H1 (cell line): ENCODE data around the gene TSHZ2. TPM values are rescaled to one million over a fixed set of nuclear protein-coding genes. Genes with fewer than 3 reads are reported as not detected.

ENCODE experiments used
- CTCF ChIA-PET: fragments of 300-600 bp; sonication (Branson Sonifier 250); formaldehyde crosslinking; loops from one replicate; lab custom pipeline; 2021; ENCODE audit not compliant: partially characterized antibody; lab: Charles Lee
- POLR2A ChIA-PET: fragments of 300-600 bp; sonication (Branson Sonifier 250); formaldehyde crosslinking; loops from one replicate; lab custom pipeline; 2021; ENCODE audit warnings: inconsistent platforms; ENCODE audit not compliant: partially characterized antibody; lab: Charles Lee
- DNase-seq, 2 experiments: peaks; one replicate each; pipeline versions ENCODE4 v3.0.0 to v3.0.0-alpha.2; 2010 to 2022; ENCODE audit warnings: low spot score in 2 of 2, low read depth in 1 of 2, mixed read lengths in 1 of 2
- FAIRE-seq: peaks from 2 replicates; lab custom pipeline; 2011; peaks lifted over from hg19 to GRCh38; lab: Jason Lieb, UNC
- H2AFZ ChIP-seq: 2 replicates; pipeline ENCODE4 v1.8.1; 2012; ENCODE audit warnings: low read length, inconsistent platforms
- H2AK5ac ChIP-seq: 2 replicates; pipeline ENCODE4 v1.6.1; 2013; ENCODE audit warnings: low read depth, low read length
- H2BK120ac ChIP-seq: replicated peaks from 2 replicates; pipeline ENCODE3; 2013; ENCODE audit warnings: low read depth, low read length, inconsistent platforms
- H2BK12ac ChIP-seq: 2 replicates; pipeline ENCODE4 v1.6.1; 2013; ENCODE audit warnings: low read depth, low read length
- H2BK15ac ChIP-seq: 2 replicates; pipeline ENCODE4 v1.6.1; 2013; ENCODE audit warnings: low read length
- H2BK20ac ChIP-seq: 2 replicates; pipeline ENCODE4 v1.6.1; 2013; ENCODE audit warnings: low read length
- H2BK5ac ChIP-seq: 2 replicates; pipeline ENCODE4 v1.6.1; 2013; ENCODE audit warnings: low read depth, low read length
- H3K14ac ChIP-seq: 2 replicates; pipeline ENCODE4 v1.6.1; 2013; ENCODE audit warnings: inconsistent platforms; ENCODE audit not compliant: insufficient read length
- H3K18ac ChIP-seq: 2 replicates; pipeline ENCODE4 v1.6.1; 2013; ENCODE audit warnings: low read length; ENCODE audit errors: extremely low read depth
- H3K23ac ChIP-seq: 2 replicates; pipeline ENCODE4 v1.6.1; 2013; ENCODE audit warnings: inconsistent platforms; ENCODE audit not compliant: insufficient read length
- H3K23me2 ChIP-seq: 2 replicates; pipeline ENCODE4 v1.6.1; 2013; ENCODE audit warnings: low read depth, low read length
- H3K27ac ChIP-seq: 2 replicates; pipeline ENCODE4 v1.6.1; 2011; ENCODE audit warnings: low read depth, low read length, inconsistent platforms
- H3K27me3 ChIP-seq, 4 experiments: replicated peaks in 1 of 4; 1 replicate in 1 of 4; 2 replicates in 3 of 4; pipeline versions ENCODE4 v1.6.1 to v1.8.1; 2011 to 2013; ENCODE audit warnings: low read length in 3 of 4, mild to moderate bottlenecking in 3 of 4, inconsistent platforms in 2 of 4, mixed read lengths in 2 of 4, moderate library complexity in 1 of 4; ENCODE audit not compliant: control insufficient read depth in 3 of 4, insufficient read depth in 3 of 4; ENCODE audit errors: extremely low read depth in 1 of 4
- H3K36me3 ChIP-seq, 4 experiments: 2 replicates each; pipeline versions ENCODE4 v1.6.1 to v1.8.1; 2011 to 2013; ENCODE audit warnings: mild to moderate bottlenecking in 4 of 4, low read length in 3 of 4, moderate library complexity in 2 of 4, control low read depth in 1 of 4, inconsistent platforms in 1 of 4; ENCODE audit not compliant: insufficient read depth in 4 of 4, control insufficient read depth in 2 of 4
- H3K4ac ChIP-seq: replicated peaks from 2 replicates; pipeline ENCODE3; 2013; ENCODE audit warnings: low read length, low read depth, mixed read lengths, inconsistent platforms; ENCODE audit not compliant: insufficient read length
- H3K4me1 ChIP-seq, 4 experiments: replicated peaks in 1 of 4; 1 replicate in 1 of 4; 2 replicates in 3 of 4; pipeline versions ENCODE4 v1.6.1 to v1.8.1; 2011 to 2013; ENCODE audit warnings: low read length in 3 of 4, inconsistent platforms in 2 of 4, mixed read lengths in 1 of 4; ENCODE audit not compliant: insufficient read depth in 4 of 4, control insufficient read depth in 3 of 4
- H3K4me2 ChIP-seq, 2 experiments: 2 replicates each; pipeline versions ENCODE4 v1.6.1 to v1.8.1; 2011 to 2013; ENCODE audit warnings: low read depth in 2 of 2, low read length in 2 of 2, control low read depth in 1 of 2, inconsistent platforms in 1 of 2, mild to moderate bottlenecking in 1 of 2; ENCODE audit not compliant: insufficient read depth in 1 of 2
- H3K4me3 ChIP-seq, 4 experiments: fragments of 200-600, 300-600 bp in 1 of 4; sonication (generic), shearing (Covaris generic), sonication (Bioruptor Twin) in 1 of 4; 2 replicates each; pipeline versions ENCODE4 v1.5.1 to v1.8.1; 2011 to 2016; ENCODE audit warnings: low read length in 4 of 4, low read depth in 3 of 4, control low read depth in 2 of 4, inconsistent platforms in 2 of 4, mild to moderate bottlenecking in 2 of 4, mixed read lengths in 1 of 4, moderate library complexity in 1 of 4; ENCODE audit not compliant: insufficient read depth in 2 of 4; ENCODE audit errors: extremely low read depth in 1 of 4
- H3K56ac ChIP-seq: replicated peaks from 2 replicates; pipeline ENCODE3; 2013; ENCODE audit warnings: low read depth, mild to moderate bottlenecking, mixed read lengths, low read length, inconsistent platforms; ENCODE audit not compliant: insufficient read length
- H3K79me1 ChIP-seq: 2 replicates; pipeline ENCODE4 v1.6.1; 2013; ENCODE audit warnings: low read depth, low read length, control low read depth
- H3K79me2 ChIP-seq, 2 experiments: 2 replicates each; pipeline versions ENCODE4 v1.6.1 to v1.8.1; 2012 to 2013; ENCODE audit warnings: low read length in 2 of 2, mild to moderate bottlenecking in 2 of 2, inconsistent platforms in 1 of 2; ENCODE audit not compliant: insufficient read depth in 2 of 2, control insufficient read depth in 1 of 2
- H3K9ac ChIP-seq, 4 experiments: replicated peaks in 1 of 4; 1 replicate in 1 of 4; 2 replicates in 3 of 4; pipeline versions ENCODE4 v1.6.1 to v1.8.1; 2011 to 2013; ENCODE audit warnings: low read depth in 3 of 4, low read length in 3 of 4, control low read depth in 2 of 4, mild to moderate bottlenecking in 2 of 4, moderate library complexity in 2 of 4, inconsistent platforms in 1 of 4; ENCODE audit errors: extremely low read depth in 1 of 4
- H3K9me3 ChIP-seq, 2 experiments: 2 replicates each; pipeline versions ENCODE4 v1.6.1 to v1.8.1; 2012 to 2013; ENCODE audit warnings: mild to moderate bottlenecking in 2 of 2, moderate library complexity in 2 of 2, control low read depth in 1 of 2, inconsistent platforms in 1 of 2, low read depth in 1 of 2, low read length in 1 of 2, mixed read lengths in 1 of 2; ENCODE audit not compliant: insufficient read depth in 2 of 2
- H4K20me1 ChIP-seq, 2 experiments: replicated peaks in 1 of 2; 2 replicates each; pipeline versions ENCODE3 to v1.8.1; 2011 to 2013; ENCODE audit warnings: inconsistent platforms in 2 of 2, low read length in 2 of 2, mild to moderate bottlenecking in 1 of 2; ENCODE audit not compliant: insufficient read depth in 2 of 2, control insufficient read depth in 1 of 2
- H4K5ac ChIP-seq: 2 replicates; pipeline ENCODE4 v1.6.1; 2013; ENCODE audit warnings: low read length, low read depth, mixed read lengths, inconsistent platforms; ENCODE audit not compliant: insufficient read length
- H4K8ac ChIP-seq: 2 replicates; pipeline ENCODE4 v1.8.0; 2013; ENCODE audit warnings: mild to moderate bottlenecking, moderate library complexity, low read length, inconsistent platforms; ENCODE audit not compliant: insufficient read depth; ENCODE audit errors: extremely low read depth
- H4K91ac ChIP-seq: replicated peaks from 2 replicates; pipeline ENCODE3; 2013; ENCODE audit warnings: low read length, mixed read lengths, inconsistent platforms; ENCODE audit not compliant: insufficient read length
- ATF2 ChIP-seq: IDR thresholded peaks from 2 replicates; pipeline ENCODE4 v1.6.1; 2012; ENCODE audit warnings: low read length, inconsistent platforms
- BCL11A ChIP-seq, 2 experiments: IDR thresholded peaks; one replicate each; pipeline ENCODE4 v1.6.1; 2011; ENCODE audit warnings: low read depth in 2 of 2, low read length in 2 of 2, mild to moderate bottlenecking in 2 of 2
- CBX5 ChIP-seq: fragments of 300-800, 300-1000 bp; sonication (generic); IDR thresholded peaks from 2 replicates; pipeline ENCODE4 v1.7.1; 2016; ENCODE audit warnings: antibody characterized with exemption, low read length, low read depth
- EP300 ChIP-seq, 2 experiments: IDR thresholded peaks; 1 replicate in 1 of 2; 2 replicates in 1 of 2; pipeline ENCODE4 v1.6.1; 2011 to 2012; ENCODE audit warnings: low read depth in 2 of 2, low read length in 2 of 2, mild to moderate bottlenecking in 2 of 2, borderline replicate concordance in 1 of 2, inconsistent platforms in 1 of 2, moderate library complexity in 1 of 2
- NANOG ChIP-seq: IDR thresholded peaks from 2 replicates; pipeline ENCODE4 v1.6.1; 2011; ENCODE audit warnings: low read length, low read depth, mild to moderate bottlenecking, inconsistent platforms; ENCODE audit not compliant: insufficient read depth, poor library complexity, severe bottlenecking
- POLR2AphosphoS5 ChIP-seq: IDR thresholded peaks from 2 replicates; pipeline ENCODE4 v1.6.1; 2011; ENCODE audit warnings: low read depth, low read length
- RAD21 ChIP-seq, 2 experiments: IDR thresholded peaks in 1 of 2; conservative IDR thresholded peaks in 1 of 2; 2 replicates each; pipeline ENCODE4 v1.6.1; 2011; ENCODE audit warnings: low read depth in 2 of 2, low read length in 2 of 2, improper control_type of control experiment in 1 of 2, inconsistent platforms in 1 of 2, mild to moderate bottlenecking in 1 of 2, moderate library complexity in 1 of 2
- SIRT6 ChIP-seq: IDR thresholded peaks from one replicate; pipeline ENCODE4 v1.7.1; 2012; ENCODE audit warnings: low read length, inconsistent platforms
- SRF ChIP-seq: IDR thresholded peaks from 2 replicates; pipeline ENCODE4 v1.6.1; 2011; ENCODE audit warnings: mild to moderate bottlenecking, low read depth, low read length, moderate library complexity
- TBP ChIP-seq: IDR thresholded peaks from 2 replicates; pipeline ENCODE4 v1.6.1; 2011; ENCODE audit warnings: low read depth, low read length, improper control_type of control experiment
- WGBS, 2 experiments: shearing (Covaris generic) in 1 of 2; methylation state at CpG; one replicate each; pipeline versions ENCODE4 v1.1.6 to v1.1.7; 2013 to 2015; ENCODE audit warnings: low lambda C conversion rate in 2 of 2, mixed read lengths in 2 of 2, inconsistent platforms in 1 of 2, low coverage in 1 of 2, missing lambda C conversion rate in 1 of 2; ENCODE audit not compliant: insufficient replicate concordance in 2 of 2, insufficient coverage in 1 of 2, insufficient read length in 1 of 2; ENCODE audit errors: extremely low coverage in 1 of 2, missing lambda C conversion rate in 1 of 2; 5-methylcytosine and 5-hydroxymethylcytosine counted together
- polyA plus RNA-seq, 7 experiments: library from polyadenylated mRNA; depleted of rRNA in 3 of 7; stranded (reverse) in 5 of 7; unstranded in 2 of 7; fragments of >200 nt in 5 of 7; fragments of 200-250 nt in 2 of 7; gene quantifications; 1 replicate in 5 of 7; 2 replicates in 1 of 7; 4 replicates in 1 of 7; pipeline versions ENCODE4 v1.2.1 to v1.2.3, GENCODE V29; 2011 to 2013; ENCODE audit warnings: missing spikeins in 2 of 7, mixed read lengths in 2 of 7
- total RNA-seq: library from RNA; stranded (reverse); fragmentation: NEBNext Ultra II Directional; extraction: Animal tissue kit (Norgen Biotek cat#: 25700); gene quantifications from 2 replicates; pipeline ENCODE4 v1.2.1, GENCODE V29; 2021

TSHZ2 gene
- total and polyA plus RNA-seq, 2 of the 8 experiments (the other 6 are each of a cell fraction or from before 2014, with no cell fraction given), result 0.14 to 0.30 TPM

DNA sequence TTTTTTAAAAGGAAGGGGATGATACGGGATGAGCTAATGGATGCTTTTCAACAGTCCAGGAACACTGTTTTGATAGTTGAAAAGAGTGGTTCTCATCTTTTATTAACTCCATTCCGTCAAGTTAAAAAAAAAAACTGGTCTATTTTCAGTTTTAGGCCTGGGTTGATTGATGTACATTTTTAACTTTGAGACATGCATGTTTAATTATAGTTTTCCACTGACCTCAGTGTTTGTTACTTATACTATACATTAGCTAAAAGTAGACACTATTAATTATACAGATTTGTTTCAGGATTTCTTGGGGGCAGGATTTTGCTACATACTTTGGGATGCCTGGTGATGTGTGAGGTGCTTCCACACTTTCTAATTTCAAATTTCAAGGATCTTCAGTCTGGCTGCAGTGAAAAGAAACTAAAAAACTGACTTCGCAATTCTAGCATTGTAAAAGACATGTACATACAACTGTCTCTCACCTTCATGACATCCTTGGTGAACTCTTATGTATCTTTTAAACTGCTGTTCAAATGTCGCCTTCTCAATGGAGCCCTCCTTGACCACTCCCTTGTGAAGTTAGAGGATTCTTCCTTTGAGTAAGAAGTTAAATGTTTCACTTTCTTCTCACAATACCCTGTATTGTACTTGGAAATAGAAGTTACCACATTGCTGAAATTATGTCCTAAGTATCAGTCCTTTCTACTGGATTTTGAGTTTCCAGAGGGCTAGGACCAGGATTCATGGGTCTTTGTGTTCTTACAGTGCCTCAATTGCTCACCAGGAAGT is 101.7 kb downstream of the TSHZ2 start:
- H3K18ac ChIP-seq, result no peak overlapping the region
- no peak overlapping the region for H3K14ac ChIP-seq
- no peaks in the 10 kb centered on the region for H3K27me3 ChIP-seq
- H3K27ac ChIP-seq, result no peak overlapping the region
- WGBS, 2 experiments, result 86% methylated on average over 4 of the region's 4 CpGs; no CpG with 5 or more reads in 1 of the 2 experiments
- H2BK15ac ChIP-seq, result no peak overlapping the region
- no peak overlapping the region for H4K5ac ChIP-seq
- POLR2A ChIA-PET, result no interaction called here
- H2BK20ac ChIP-seq, result no peak overlapping the region
- H3K4me1 ChIP-seq, result no peaks in the 10 kb centered on the region
- H2BK120ac ChIP-seq, result no peak overlapping the region
- H3K9me3 ChIP-seq, result no peaks in the 10 kb centered on the region
- H3K79me1 ChIP-seq, result no peaks in the 10 kb centered on the region
- no peaks in the 10 kb centered on the region for H3K79me2 ChIP-seq
- no peak for FAIRE-seq
- H3K23ac ChIP-seq, result no peak overlapping the region
- peaks cover 5% of the 10 kb centered on the region; the same call in 1 of the 2 replicates for H3K23me2 ChIP-seq
- no peak overlapping the region for H4K91ac ChIP-seq
- H2AK5ac ChIP-seq, result no peak overlapping the region
- no peak overlapping the region for H4K8ac ChIP-seq
- H3K56ac ChIP-seq, result no peak overlapping the region
- DNase-seq, result no peak
- H3K4ac ChIP-seq, result no peak overlapping the region
- H3K4me2 ChIP-seq, result no peak overlapping the region
- H2BK12ac ChIP-seq, result no peak overlapping the region
- no peak overlapping the region for H2AFZ ChIP-seq
- no peaks in the 10 kb centered on the region for H3K36me3 ChIP-seq
- no peak overlapping the region for H3K4me3 ChIP-seq
- no peak overlapping the region for H2BK5ac ChIP-seq
- no peak overlapping the region for H3K9ac ChIP-seq
- CTCF ChIA-PET, result interaction anchor here (0.6 kb wide), 1 partner anchor 776 kb away, joined by 5 read pairs; no protein-coding TSS in a partner anchor
- H4K20me1 ChIP-seq, result no peaks in the 10 kb centered on the region
- TF ChIP-seq SRF, result no peak
- TF ChIP-seq BCL11A (IDR thresholded peaks at IDR 0.05; ENCODE audit: low read depth in 2 of 2, low read length in 2 of 2), result no peak
- TF ChIP-seq POLR2AphosphoS5, result no peak
- no peak for TF ChIP-seq EP300 (IDR thresholded peaks at IDR 0.05; ENCODE audit: borderline replicate concordance in 1 of 2, low read depth in 2 of 2, low read length in 2 of 2)
- TF ChIP-seq RAD21 (IDR thresholded peaks at IDR 0.05 in 1 of 2, conservative IDR thresholded peaks at IDR 0.05 in 1 of 2; ENCODE audit: low read depth in 2 of 2, low read length in 2 of 2), result no peak
- TF ChIP-seq CBX5, result no peak
- TF ChIP-seq TBP, result no peak
- TF ChIP-seq NANOG, result no peak
- no peak for TF ChIP-seq SIRT6
- TF ChIP-seq ATF2, result no peak
